Muscle of leg (tissue), 16 donors: Measurements from ENCODE around the gene SLC12A3. TPM values are rescaled to one million over a fixed set of nuclear protein-coding genes. Genes with fewer than 3 reads are reported as not detected.

Experiments
- DNase-seq: peaks from one replicate; pipeline ENCODE4 v3.0.0; 2013
- H3K27ac ChIP-seq: one replicate; pipeline ENCODE4 v1.5.1; 2013; ENCODE audit warnings: mild to moderate bottlenecking, low read length, control low read depth
- H3K27me3 ChIP-seq: one replicate; pipeline ENCODE4 v1.6.1; 2013; ENCODE audit warnings: low read length; ENCODE audit not compliant: control insufficient read depth, insufficient read depth
- H3K36me3 ChIP-seq: one replicate; pipeline ENCODE4 v1.6.1; 2013; ENCODE audit warnings: low read length; ENCODE audit not compliant: control insufficient read depth, insufficient read depth
- H3K4me1 ChIP-seq: one replicate; pipeline ENCODE4 v1.6.1; 2013; ENCODE audit warnings: low read length; ENCODE audit not compliant: control insufficient read depth, insufficient read depth
- H3K4me3 ChIP-seq: one replicate; pipeline ENCODE4 v1.5.1; 2013; ENCODE audit warnings: low read length, control low read depth
- H3K9me3 ChIP-seq: replicated peaks from 2 replicates; pipeline ENCODE4 v1.6.1; 2013; ENCODE audit warnings: low read depth, low read length; ENCODE audit not compliant: control insufficient read depth
- WGBS: methylation state at CpG from one replicate; pipeline ENCODE4 v1.1.5; 2013; ENCODE audit warnings: missing lambda C conversion rate; ENCODE audit not compliant: insufficient coverage; 5-methylcytosine and 5-hydroxymethylcytosine counted together
- long read RNA-seq, 11 donors: transcript quantifications; one replicate each; lab custom pipeline, GENCODE V29; 2026
- polyA plus RNA-seq, 8 donors: library from polyadenylated mRNA; unstranded; fragments of 120-200 nt; gene quantifications; one replicate each; pipeline versions ENCODE4 v1.2.1 to v1.2.3, GENCODE V29; 2013; ENCODE audit warnings: inconsistent platforms in 1 of 8, low replicate concordance in 1 of 8; ENCODE audit not compliant: insufficient read length in 8 of 8, insufficient read depth in 1 of 8
- total RNA-seq: library from RNA; stranded (reverse); fragments of 120-200 nt; gene quantifications from one replicate; pipeline ENCODE4 v1.2.4, GENCODE V29; 2013

SLC12A3 gene, protein sequence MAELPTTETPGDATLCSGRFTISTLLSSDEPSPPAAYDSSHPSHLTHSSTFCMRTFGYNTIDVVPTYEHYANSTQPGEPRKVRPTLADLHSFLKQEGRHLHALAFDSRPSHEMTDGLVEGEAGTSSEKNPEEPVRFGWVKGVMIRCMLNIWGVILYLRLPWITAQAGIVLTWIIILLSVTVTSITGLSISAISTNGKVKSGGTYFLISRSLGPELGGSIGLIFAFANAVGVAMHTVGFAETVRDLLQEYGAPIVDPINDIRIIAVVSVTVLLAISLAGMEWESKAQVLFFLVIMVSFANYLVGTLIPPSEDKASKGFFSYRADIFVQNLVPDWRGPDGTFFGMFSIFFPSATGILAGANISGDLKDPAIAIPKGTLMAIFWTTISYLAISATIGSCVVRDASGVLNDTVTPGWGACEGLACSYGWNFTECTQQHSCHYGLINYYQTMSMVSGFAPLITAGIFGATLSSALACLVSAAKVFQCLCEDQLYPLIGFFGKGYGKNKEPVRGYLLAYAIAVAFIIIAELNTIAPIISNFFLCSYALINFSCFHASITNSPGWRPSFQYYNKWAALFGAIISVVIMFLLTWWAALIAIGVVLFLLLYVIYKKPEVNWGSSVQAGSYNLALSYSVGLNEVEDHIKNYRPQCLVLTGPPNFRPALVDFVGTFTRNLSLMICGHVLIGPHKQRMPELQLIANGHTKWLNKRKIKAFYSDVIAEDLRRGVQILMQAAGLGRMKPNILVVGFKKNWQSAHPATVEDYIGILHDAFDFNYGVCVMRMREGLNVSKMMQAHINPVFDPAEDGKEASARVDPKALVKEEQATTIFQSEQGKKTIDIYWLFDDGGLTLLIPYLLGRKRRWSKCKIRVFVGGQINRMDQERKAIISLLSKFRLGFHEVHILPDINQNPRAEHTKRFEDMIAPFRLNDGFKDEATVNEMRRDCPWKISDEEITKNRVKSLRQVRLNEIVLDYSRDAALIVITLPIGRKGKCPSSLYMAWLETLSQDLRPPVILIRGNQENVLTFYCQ
- total RNA-seq (0.04 TPM), polyA plus RNA-seq (under 1 TPM in 6 of 8 donors, not detected in 2; 0.03 to 0.07 (median 0.04) TPM)
- long read RNA-seq, donor 1, result 0 reads
- long read RNA-seq, donor 2, result 0 reads
- long read RNA-seq, donor 3, result 0 reads
- long read RNA-seq, donor 4, result 0 reads
- long read RNA-seq, donor 5, result 0 reads
- long read RNA-seq, donor 6, result 0 reads
- long read RNA-seq, donor 7, result 0 reads
- long read RNA-seq, donor 8, result 0 reads
- long read RNA-seq, donor 9, result 0 reads
- long read RNA-seq, donor 10, result 0 reads
- long read RNA-seq, donor 11, result 0 reads

DNA sequence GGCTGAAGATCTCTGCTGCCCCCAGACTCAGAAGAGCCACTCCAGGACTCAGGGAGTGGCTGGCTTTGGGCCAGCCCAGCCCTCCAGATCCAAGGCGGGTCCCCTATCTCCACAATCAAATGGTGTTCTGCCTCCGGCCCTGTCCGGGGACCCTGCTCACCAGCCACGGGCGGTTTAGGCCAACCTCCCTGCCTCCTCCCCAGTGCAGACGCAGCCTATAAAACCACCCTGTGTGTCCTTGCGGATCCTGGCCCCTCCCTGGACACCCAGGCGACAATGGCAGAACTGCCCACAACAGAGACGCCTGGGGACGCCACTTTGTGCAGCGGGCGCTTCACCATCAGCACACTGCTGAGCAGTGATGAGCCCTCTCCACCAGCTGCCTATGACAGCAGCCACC lies at the start of gene SLC12A3:
Gene SLC12A3 (plus strand): TSS at position 248 of the 400 bp plus-strand sequence. CDS start 29 bp downstream, at position 277.
- Histone ChIP-seq H3K9me3 (no peaks in the 10 kb centered on the region), H3K4me1 (peaks cover 39% of the 10 kb centered on the region), H3K36me3 (no peaks in the 10 kb centered on the region), H3K27me3 (no peaks in the 10 kb centered on the region), H3K4me3 (no peak within 1 kb of the TSS), H3K27ac (no peak within 1 kb of the TSS)
- no peak for DNase-seq
- WGBS, result 68% methylated on average over 12 of the region's 12 CpGs

DNA sequence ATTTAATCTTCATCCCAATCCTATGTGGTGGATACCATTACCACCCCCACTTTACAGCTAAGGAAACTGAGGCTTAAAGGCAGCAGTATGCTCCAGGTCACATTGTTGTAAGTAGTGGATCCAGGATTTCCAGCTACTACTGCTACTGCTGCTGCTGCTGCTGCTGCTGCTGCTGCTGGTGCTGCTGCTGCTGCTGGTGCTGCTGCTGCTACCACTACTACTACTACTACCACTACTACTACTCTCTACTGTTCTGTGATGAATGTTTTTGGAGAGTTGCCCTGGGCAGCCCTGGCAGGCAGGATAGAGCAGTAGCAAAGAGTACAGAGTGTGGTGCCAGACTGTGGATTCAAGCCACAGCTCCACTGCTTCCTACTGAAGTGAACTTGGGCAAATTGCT lies 49.3 kb upstream of the SLC12A3 start:
- DNase-seq, result no peak
- peaks cover 10% of the 10 kb centered on the region for H3K36me3 ChIP-seq
- H3K4me3 ChIP-seq, result no peak overlapping the region
- peaks cover 5% of the 10 kb centered on the region for H3K4me1 ChIP-seq
- no peaks in the 10 kb centered on the region for H3K27me3 ChIP-seq
- H3K27ac ChIP-seq, result no peak overlapping the region
- no peaks in the 10 kb centered on the region for H3K9me3 ChIP-seq

DNA sequence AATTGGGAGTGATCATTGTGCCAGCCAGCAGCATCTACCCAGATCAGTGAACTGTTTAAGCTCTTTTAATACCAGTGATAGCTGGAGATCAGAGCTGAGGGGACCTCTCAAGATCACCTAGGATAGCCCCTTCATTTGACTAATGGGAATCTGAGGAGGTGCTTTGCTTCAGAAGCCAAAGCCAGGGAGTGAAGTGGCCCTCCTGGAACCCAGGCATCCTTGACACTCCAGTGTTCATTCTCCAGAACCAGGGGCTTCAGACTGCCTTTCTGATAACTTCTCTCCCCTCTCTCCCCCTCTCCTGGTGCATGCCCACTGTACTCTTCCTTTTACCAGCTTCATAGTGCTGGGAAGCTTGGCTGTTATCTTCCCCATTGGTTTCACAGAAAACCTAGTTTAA lies 48.0 kb upstream of the SLC12A3 start:
- H3K27me3 ChIP-seq, result no peaks in the 10 kb centered on the region
- H3K27ac ChIP-seq, result no peak overlapping the region
- H3K9me3 ChIP-seq, result no peaks in the 10 kb centered on the region
- peaks cover 5% of the 10 kb centered on the region for H3K4me1 ChIP-seq
- no peak for DNase-seq
- peaks cover 20% of the 10 kb centered on the region for H3K36me3 ChIP-seq
- no peak overlapping the region for H3K4me3 ChIP-seq

DNA sequence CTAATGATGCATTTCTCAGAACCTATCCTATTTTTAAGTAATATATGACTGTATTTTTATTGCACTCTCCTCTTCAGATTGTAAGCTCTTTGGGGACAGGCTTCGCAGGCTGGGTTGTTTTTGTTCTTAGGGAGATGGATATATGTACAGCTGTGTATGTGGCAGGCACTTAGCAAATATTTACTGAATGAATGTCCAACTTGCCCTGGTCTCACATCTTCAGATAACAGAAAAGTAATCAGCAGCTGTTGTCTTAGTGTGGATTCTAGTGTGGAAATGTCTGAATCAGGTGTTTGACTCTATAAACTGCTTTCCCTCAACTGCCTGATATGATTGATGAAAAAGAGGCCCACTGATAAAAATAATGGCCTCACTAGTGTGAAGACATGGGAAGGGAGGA lies 47.1 kb upstream of the SLC12A3 start:
- Histone ChIP-seq H3K4me3 (no peak overlapping the region), H3K27ac (no peak overlapping the region), H3K9me3 (no peaks in the 10 kb centered on the region), H3K27me3 (no peaks in the 10 kb centered on the region), H3K36me3 (peaks cover 23% of the 10 kb centered on the region), H3K4me1 (peaks cover 5% of the 10 kb centered on the region)
- whole genome bisulfite sequencing, result no CpG with 5 or more reads among the region's 1 CpG
- no peak for DNase-seq

DNA sequence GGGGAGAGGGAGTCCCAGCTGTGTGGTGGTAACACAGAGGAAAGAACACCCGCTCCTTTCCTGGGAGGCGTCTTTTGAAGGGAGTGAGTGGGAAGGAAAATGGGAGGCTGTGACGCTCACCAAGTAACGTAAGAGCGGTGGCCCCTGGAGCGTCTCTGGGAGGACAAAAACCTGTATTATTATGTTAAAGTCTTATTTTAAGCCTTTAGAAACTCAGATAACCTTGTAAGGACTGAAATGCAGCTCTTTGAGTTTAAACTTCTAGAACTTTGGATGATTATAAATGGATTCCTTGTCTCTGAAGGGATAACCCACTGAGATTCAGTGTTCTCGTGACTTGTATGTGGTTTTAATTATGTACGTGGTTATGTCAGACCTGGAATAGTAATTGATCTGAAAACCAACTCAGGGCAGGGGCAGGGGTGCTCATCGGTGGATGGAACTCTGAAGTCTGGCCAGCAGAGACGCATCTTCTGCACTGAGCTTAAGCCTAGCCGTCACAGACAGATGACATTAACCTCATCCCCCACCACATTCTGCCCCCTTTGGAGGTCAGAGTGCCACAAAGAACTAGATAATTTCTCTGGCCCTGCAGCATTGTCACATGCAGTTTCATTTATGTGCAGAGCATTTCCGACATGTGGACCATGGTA lies 41.8 kb upstream of the SLC12A3 start:
- H3K27ac ChIP-seq, result no peak overlapping the region
- 70% methylated on average over 7 of the region's 12 CpGs for WGBS
- no peaks in the 10 kb centered on the region for H3K27me3 ChIP-seq
- DNase-seq, result no peak
- peaks cover 40% of the 10 kb centered on the region for H3K36me3 ChIP-seq
- no peak overlapping the region for H3K4me3 ChIP-seq
- no peaks in the 10 kb centered on the region for H3K9me3 ChIP-seq
- H3K4me1 ChIP-seq, result no peaks in the 10 kb centered on the region

DNA sequence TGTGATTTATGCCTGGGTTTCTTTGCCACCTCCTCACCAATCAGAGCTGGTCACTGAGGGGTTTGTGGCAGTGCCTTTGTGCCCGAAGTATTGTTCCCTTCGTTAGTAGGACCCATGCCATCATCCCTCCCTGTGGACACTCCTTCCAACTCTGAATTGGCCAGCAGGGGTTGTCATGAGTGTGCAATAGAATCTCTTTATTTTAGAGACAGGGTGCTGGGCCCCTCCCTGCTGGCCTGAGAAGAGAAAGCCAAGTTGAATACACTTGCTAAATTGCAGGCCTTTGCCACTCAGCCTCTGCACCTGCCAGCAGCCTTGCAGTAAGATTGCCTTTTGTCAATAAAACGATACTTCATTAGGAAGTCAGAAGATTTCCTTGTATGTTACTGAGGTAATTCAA lies 40.7 kb upstream of the SLC12A3 start:
- WGBS, result no CpG with 5 or more reads among the region's 3 CpGs
- Histone ChIP-seq H3K9me3 (no peaks in the 10 kb centered on the region), H3K4me1 (no peaks in the 10 kb centered on the region), H3K4me3 (no peak overlapping the region), H3K36me3 (peaks cover 41% of the 10 kb centered on the region), H3K27ac (no peak overlapping the region), H3K27me3 (no peaks in the 10 kb centered on the region)
- DNase-seq, result no peak

DNA sequence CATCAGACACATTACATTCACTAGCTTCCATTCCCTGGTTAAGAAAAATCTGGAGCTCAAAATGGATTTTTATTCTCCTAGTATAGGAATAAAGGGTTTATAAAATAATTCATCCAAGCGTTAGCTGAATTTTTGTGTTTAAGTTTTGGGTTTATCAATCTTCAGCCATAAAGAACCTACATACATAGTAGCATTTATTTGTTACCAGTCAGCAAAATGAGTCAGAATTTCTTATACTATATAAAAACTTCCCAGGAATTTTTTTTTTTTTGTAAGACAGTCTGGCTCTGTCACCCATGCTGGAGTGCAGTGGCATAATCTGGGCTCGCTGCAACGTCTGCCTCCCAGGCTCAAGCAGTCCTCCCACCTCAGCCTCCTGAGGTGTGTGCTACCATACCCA lies 40.2 kb upstream of the SLC12A3 start:
- no peaks in the 10 kb centered on the region for H3K9me3 ChIP-seq
- H3K36me3 ChIP-seq, result peaks cover 42% of the 10 kb centered on the region
- no peak overlapping the region for H3K4me3 ChIP-seq
- no peaks in the 10 kb centered on the region for H3K27me3 ChIP-seq
- no peaks in the 10 kb centered on the region for H3K4me1 ChIP-seq
- no CpG with 5 or more reads among the region's 3 CpGs for WGBS
- no peak overlapping the region for H3K27ac ChIP-seq
- no peak for DNase-seq

DNA sequence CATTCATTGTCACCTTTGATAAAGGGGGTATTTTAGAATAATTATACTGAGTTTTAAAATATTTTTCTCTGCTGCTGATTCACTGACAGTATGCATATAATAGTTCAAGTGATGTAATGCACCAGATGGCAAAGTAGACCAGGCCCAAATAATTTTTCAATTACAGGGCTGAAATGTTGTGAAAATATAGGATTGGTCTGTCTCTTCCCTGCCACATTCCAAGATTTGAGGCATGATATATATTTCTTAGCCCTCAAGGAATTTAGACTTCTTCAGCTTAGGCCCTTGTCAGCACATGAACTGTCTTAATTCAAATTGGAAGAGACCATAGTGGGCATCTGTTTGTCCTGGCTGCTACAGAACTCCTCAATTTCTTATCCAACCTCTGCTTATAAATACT lies 39.2 kb upstream of the SLC12A3 start:
- Histone ChIP-seq H3K27me3 (no peaks in the 10 kb centered on the region), H3K27ac (no peak overlapping the region), H3K9me3 (no peaks in the 10 kb centered on the region), H3K36me3 (peaks cover 46% of the 10 kb centered on the region), H3K4me3 (no peak overlapping the region), H3K4me1 (no peaks in the 10 kb centered on the region)
- DNase-seq, result no peak

DNA sequence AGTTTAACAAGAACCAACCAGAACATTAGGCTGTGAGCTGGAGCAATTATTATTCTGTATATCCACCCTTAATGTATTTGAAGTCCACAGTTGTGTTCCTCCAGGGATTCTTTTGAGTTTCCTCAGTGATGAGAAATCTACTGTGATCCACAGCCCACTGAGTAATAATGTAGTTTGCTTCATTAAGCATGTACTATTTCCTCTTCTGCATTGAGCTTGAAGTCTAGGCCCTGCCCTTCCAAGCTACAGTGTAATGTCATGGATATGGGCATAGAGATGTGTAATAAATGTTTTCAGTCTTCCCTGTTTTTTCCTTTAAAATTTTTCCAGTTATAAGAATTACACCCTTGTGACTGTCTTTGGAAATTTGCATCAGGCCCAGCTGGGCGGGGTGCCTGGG lies 36.4 kb upstream of the SLC12A3 start:
- Histone ChIP-seq H3K27me3 (no peaks in the 10 kb centered on the region), H3K36me3 (peaks cover 51% of the 10 kb centered on the region), H3K9me3 (no peaks in the 10 kb centered on the region), H3K4me3 (no peak overlapping the region), H3K27ac (no peak overlapping the region), H3K4me1 (no peaks in the 10 kb centered on the region)
- 100% methylated on average over 1 of the region's 1 CpG for WGBS
- no peak for DNase-seq
